Measurements from ENCODE around the gene EXOC2. TPM values are rescaled to one million over a fixed set of nuclear protein-coding genes. Genes with fewer than 3 reads are reported as not detected.

EXOC2 gene
- total and polyA plus RNA-seq, 2 of the 13 experiments (the other 11 are each of a cell fraction or from before 2014, with no cell fraction given) = 12.6 to 22.9 TPM

DNA sequence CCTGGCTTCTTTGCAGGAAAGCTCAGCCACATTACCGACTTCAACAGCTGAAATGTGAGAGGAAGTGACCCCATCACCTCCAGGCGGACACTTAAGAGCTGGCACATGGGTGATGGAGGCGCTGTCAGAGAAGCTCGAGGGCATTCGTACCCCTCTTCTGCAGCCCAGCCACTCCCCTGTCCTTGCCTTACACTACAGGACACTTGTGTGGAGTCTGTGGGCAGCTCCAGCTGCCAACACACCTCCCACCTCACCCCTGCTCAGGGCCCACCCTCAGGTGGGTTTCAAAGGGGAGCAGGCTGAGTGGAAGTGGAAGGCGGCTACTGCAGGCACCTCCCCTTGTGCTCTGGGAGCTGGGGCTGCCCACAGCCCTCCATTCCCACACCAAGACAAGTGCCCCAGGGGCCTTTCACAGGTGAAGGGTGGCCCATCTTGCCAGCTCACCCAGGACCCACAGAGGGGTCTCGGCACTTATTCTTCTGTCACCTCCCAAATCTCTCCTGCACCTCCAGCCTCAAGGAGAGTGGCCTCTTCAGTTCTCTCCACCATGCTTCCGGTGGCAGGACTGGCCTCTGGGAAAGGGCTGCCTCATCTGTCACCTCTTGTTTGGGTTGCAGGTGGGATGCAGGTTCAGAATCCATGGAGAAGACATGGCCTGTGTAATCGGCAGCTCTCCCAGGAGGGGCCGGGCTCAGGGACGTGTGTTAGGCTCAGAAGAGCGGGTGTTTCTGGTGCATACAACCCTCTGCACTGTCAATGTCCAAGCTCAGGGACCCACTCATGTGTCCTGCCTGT lies 251.6 kb downstream of the EXOC2 start (continued):
- TF ChIP-seq, protein P1, sequence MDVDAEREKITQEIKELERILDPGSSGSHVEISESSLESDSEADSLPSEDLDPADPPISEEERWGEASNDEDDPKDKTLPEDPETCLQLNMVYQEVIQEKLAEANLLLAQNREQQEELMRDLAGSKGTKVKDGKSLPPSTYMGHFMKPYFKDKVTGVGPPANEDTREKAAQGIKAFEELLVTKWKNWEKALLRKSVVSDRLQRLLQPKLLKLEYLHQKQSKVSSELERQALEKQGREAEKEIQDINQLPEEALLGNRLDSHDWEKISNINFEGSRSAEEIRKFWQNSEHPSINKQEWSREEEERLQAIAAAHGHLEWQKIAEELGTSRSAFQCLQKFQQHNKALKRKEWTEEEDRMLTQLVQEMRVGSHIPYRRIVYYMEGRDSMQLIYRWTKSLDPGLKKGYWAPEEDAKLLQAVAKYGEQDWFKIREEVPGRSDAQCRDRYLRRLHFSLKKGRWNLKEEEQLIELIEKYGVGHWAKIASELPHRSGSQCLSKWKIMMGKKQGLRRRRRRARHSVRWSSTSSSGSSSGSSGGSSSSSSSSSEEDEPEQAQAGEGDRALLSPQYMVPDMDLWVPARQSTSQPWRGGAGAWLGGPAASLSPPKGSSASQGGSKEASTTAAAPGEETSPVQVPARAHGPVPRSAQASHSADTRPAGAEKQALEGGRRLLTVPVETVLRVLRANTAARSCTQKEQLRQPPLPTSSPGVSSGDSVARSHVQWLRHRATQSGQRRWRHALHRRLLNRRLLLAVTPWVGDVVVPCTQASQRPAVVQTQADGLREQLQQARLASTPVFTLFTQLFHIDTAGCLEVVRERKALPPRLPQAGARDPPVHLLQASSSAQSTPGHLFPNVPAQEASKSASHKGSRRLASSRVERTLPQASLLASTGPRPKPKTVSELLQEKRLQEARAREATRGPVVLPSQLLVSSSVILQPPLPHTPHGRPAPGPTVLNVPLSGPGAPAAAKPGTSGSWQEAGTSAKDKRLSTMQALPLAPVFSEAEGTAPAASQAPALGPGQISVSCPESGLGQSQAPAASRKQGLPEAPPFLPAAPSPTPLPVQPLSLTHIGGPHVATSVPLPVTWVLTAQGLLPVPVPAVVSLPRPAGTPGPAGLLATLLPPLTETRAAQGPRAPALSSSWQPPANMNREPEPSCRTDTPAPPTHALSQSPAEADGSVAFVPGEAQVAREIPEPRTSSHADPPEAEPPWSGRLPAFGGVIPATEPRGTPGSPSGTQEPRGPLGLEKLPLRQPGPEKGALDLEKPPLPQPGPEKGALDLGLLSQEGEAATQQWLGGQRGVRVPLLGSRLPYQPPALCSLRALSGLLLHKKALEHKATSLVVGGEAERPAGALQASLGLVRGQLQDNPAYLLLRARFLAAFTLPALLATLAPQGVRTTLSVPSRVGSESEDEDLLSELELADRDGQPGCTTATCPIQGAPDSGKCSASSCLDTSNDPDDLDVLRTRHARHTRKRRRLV (CRISPR knock-in tag; IDR thresholded peaks at IDR 0.05) = no peak
- no peak for TF ChIP-seq SMAD1 (CRISPR knock-in tag; IDR thresholded peaks at IDR 0.05; ENCODE audit: borderline replicate concordance, low read depth)
- TF ChIP-seq, protein P2, sequence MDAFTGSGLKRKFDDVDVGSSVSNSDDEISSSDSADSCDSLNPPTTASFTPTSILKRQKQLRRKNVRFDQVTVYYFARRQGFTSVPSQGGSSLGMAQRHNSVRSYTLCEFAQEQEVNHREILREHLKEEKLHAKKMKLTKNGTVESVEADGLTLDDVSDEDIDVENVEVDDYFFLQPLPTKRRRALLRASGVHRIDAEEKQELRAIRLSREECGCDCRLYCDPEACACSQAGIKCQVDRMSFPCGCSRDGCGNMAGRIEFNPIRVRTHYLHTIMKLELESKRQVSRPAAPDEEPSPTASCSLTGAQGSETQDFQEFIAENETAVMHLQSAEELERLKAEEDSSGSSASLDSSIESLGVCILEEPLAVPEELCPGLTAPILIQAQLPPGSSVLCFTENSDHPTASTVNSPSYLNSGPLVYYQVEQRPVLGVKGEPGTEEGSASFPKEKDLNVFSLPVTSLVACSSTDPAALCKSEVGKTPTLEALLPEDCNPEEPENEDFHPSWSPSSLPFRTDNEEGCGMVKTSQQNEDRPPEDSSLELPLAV (CRISPR knock-in tag; conservative IDR thresholded peaks at IDR 0.05; ENCODE audit: low read depth) = no peak
- no peak for TF ChIP-seq DNMT3B (CRISPR knock-in tag; conservative IDR thresholded peaks at IDR 0.05)

Data from HepG2 (cell line).